ENCODE results near the gene HP1BP3. TPM values are rescaled to one million over a fixed set of nuclear protein-coding genes. Genes with fewer than 3 reads are reported as not detected.

HP1BP3 gene
- total RNA-seq, 1 donor from 2014 or later, result 269 TPM

- no peak overlapping the region for H3K4me3 Mint-ChIP-seq
- H3K9me3 Mint-ChIP-seq, result peaks cover 8% of the 10 kb centered on the region
- no peak overlapping the region for H3K27ac Mint-ChIP-seq
- peaks cover 44% of the 10 kb centered on the region for H3K36me3 Mint-ChIP-seq
- no peak for TF ChIP-seq CTCF (IDR thresholded peaks at IDR 0.05; ENCODE audit: unreplicated experiment)
- H3K4me1 Mint-ChIP-seq, result no peaks in the 10 kb centered on the region
- no peaks in the 10 kb centered on the region for H3K27me3 Mint-ChIP-seq (ENCODE audit: low read depth)
- no peak for DNase-seq (ENCODE audit: low spot score in 2 of 2, unreplicated experiment in 2 of 2)
Measured at GRCh38 chr1:20829946-20830345, 42.8 kb upstream of the HP1BP3 start.

- no peak overlapping the region for H3K27ac Mint-ChIP-seq
- peaks cover 40% of the 10 kb centered on the region for H3K36me3 Mint-ChIP-seq
- no peaks in the 10 kb centered on the region for H3K27me3 Mint-ChIP-seq (ENCODE audit: low read depth)
- H3K4me3 Mint-ChIP-seq, result no peak overlapping the region
- no peak for TF ChIP-seq CTCF (IDR thresholded peaks at IDR 0.05; ENCODE audit: unreplicated experiment)
- H3K9me3 Mint-ChIP-seq, result peaks cover 4% of the 10 kb centered on the region
- no peak for DNase-seq (ENCODE audit: low spot score in 2 of 2, unreplicated experiment in 2 of 2)
- H3K4me1 Mint-ChIP-seq, result no peaks in the 10 kb centered on the region
Measured at GRCh38 chr1:20829531-20829930, 42.4 kb upstream of the HP1BP3 start.

GRCh38 chr1:20823845-20824244 lies 36.7 kb upstream of the HP1BP3 start:
- peaks cover 36% of the 10 kb centered on the region for H3K36me3 Mint-ChIP-seq
- no peaks in the 10 kb centered on the region for H3K4me1 Mint-ChIP-seq
- DNase-seq (ENCODE audit: low spot score in 2 of 2, unreplicated experiment in 2 of 2), result no peak
- no peak overlapping the region for H3K4me3 Mint-ChIP-seq
- no peak for TF ChIP-seq CTCF (IDR thresholded peaks at IDR 0.05; ENCODE audit: unreplicated experiment)
- no peaks in the 10 kb centered on the region for H3K9me3 Mint-ChIP-seq
- no peak overlapping the region for H3K27ac Mint-ChIP-seq
- H3K27me3 Mint-ChIP-seq (ENCODE audit: low read depth), result no peaks in the 10 kb centered on the region

GRCh38 chr1:20821466-20821865 lies 34.4 kb upstream of the HP1BP3 start:
- no peak for TF ChIP-seq CTCF (IDR thresholded peaks at IDR 0.05; ENCODE audit: unreplicated experiment)
- H3K4me3 Mint-ChIP-seq, result no peak overlapping the region
- H3K27me3 Mint-ChIP-seq (ENCODE audit: low read depth), result no peaks in the 10 kb centered on the region
- H3K4me1 Mint-ChIP-seq, result no peaks in the 10 kb centered on the region
- no peak for DNase-seq (ENCODE audit: low spot score in 2 of 2, unreplicated experiment in 2 of 2)
- H3K27ac Mint-ChIP-seq, result no peak overlapping the region
- no peaks in the 10 kb centered on the region for H3K9me3 Mint-ChIP-seq
- H3K36me3 Mint-ChIP-seq, result peaks cover 26% of the 10 kb centered on the region

GRCh38 chr1:20819818-20820217 lies 32.7 kb upstream of the HP1BP3 start:
- H3K4me1 Mint-ChIP-seq, result no peaks in the 10 kb centered on the region
- no peaks in the 10 kb centered on the region for H3K27me3 Mint-ChIP-seq (ENCODE audit: low read depth)
- no peak overlapping the region for H3K27ac Mint-ChIP-seq
- TF ChIP-seq CTCF (IDR thresholded peaks at IDR 0.05; ENCODE audit: unreplicated experiment), result no peak
- no peak for DNase-seq (ENCODE audit: low spot score in 2 of 2, unreplicated experiment in 2 of 2)
- peaks cover 23% of the 10 kb centered on the region for H3K36me3 Mint-ChIP-seq
- no peaks in the 10 kb centered on the region for H3K9me3 Mint-ChIP-seq
- no peak overlapping the region for H3K4me3 Mint-ChIP-seq

GRCh38 chr1:20814534-20814871 lies 27.4 kb upstream of the HP1BP3 start:
- peaks cover 24% of the 10 kb centered on the region for H3K36me3 Mint-ChIP-seq
- no peaks in the 10 kb centered on the region for H3K9me3 Mint-ChIP-seq
- H3K4me3 Mint-ChIP-seq, result no peak overlapping the region
- peaks cover 6% of the 10 kb centered on the region for H3K4me1 Mint-ChIP-seq
- no peak overlapping the region for H3K27ac Mint-ChIP-seq
- DNase-seq (ENCODE audit: low spot score in 2 of 2, unreplicated experiment in 2 of 2), result no peak
- no peaks in the 10 kb centered on the region for H3K27me3 Mint-ChIP-seq (ENCODE audit: low read depth)
- no peak for TF ChIP-seq CTCF (IDR thresholded peaks at IDR 0.05; ENCODE audit: unreplicated experiment)
